Parathyroid adenoma (tissue), 2 donors: Measurements from ENCODE around the gene TNRC18.

Source experiments
- H2AFZ ChIP-seq: fragments of 300-600 bp; sonication (generic); one replicate; pipeline ENCODE4 v1.7.0; 2017; ENCODE audit warnings: antibody characterized with exemption, mild to moderate bottlenecking
- H3K27ac ChIP-seq: fragments of 300-600 bp; sonication (generic); one replicate; pipeline ENCODE4 v1.7.0; 2017
- H3K27me3 ChIP-seq: fragments of 300-600 bp; sonication (generic); one replicate; pipeline ENCODE4 v1.7.0; 2017; ENCODE audit warnings: low read length; ENCODE audit not compliant: control insufficient read depth, insufficient read depth
- H3K36me3 ChIP-seq: fragments of 300-600 bp; sonication (generic); one replicate; pipeline ENCODE4 v1.7.0; 2017; ENCODE audit warnings: low read length; ENCODE audit not compliant: control insufficient read depth, insufficient read depth
- H3K4me1 ChIP-seq: fragments of 300-600 bp; sonication (generic); one replicate; pipeline ENCODE4 v1.7.0; 2017; ENCODE audit warnings: control low read depth
- H3K4me2 ChIP-seq: fragments of 300-600 bp; sonication (generic); one replicate; pipeline ENCODE4 v1.7.0; 2017; ENCODE audit warnings: low read length
- H3K4me3 ChIP-seq: fragments of 300-600 bp; sonication (generic); one replicate; pipeline ENCODE4 v1.7.0; 2017; ENCODE audit warnings: low read depth, low read length
- H3K79me2 ChIP-seq: fragments of 300-600 bp; sonication (generic); one replicate; pipeline ENCODE4 v1.7.0; 2017; ENCODE audit warnings: control low read depth
- H3K9ac ChIP-seq: fragments of 300-600 bp; sonication (generic); one replicate; pipeline ENCODE4 v1.7.0; 2017; ENCODE audit warnings: mild to moderate bottlenecking
- H3K9me3 ChIP-seq: fragments of 300-600 bp; sonication (generic); one replicate; pipeline ENCODE4 v1.7.0; 2017; ENCODE audit warnings: low read length; ENCODE audit not compliant: control insufficient read depth
- CTCF ChIP-seq: fragments of 300-600 bp; sonication (generic); IDR thresholded peaks from one replicate; pipeline ENCODE4 v1.7.0; 2017; ENCODE audit warnings: antibody characterized with exemption, mild to moderate bottlenecking
- donor health status: primary hyperparathyroidism.

TNRC18 gene

DNA sequence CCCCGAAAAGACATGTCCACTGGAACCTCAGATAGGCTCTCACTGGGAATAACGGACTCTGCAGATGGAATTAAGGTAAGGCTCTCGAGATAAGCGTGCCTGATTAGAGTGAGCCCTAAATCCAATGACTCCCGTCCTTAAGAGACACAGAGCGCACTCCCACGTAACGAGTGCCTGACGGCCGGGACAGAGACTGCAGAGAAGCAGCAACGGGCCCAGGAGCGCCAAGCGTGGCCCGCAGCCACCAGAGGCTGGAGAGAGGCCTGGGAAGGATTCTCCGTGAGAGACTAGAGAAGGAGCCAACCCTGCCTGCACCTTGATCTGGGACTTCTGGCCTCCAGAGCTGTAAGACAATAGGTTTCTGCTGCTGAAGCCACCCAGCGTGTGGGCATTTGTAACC is 20.0 kb upstream of the TNRC18 start:
- H3K9me3 ChIP-seq = no peaks in the 10 kb centered on the region
- H2AFZ ChIP-seq = no peak overlapping the region
- H3K4me3 ChIP-seq = no peak overlapping the region
- no peaks in the 10 kb centered on the region for H3K36me3 ChIP-seq
- H3K9ac ChIP-seq = no peak overlapping the region
- peaks cover 4% of the 10 kb centered on the region for H3K4me1 ChIP-seq
- peaks cover 15% of the 10 kb centered on the region for H3K79me2 ChIP-seq
- no peak overlapping the region for H3K4me2 ChIP-seq
- TF ChIP-seq CTCF = no peak
- no peaks in the 10 kb centered on the region for H3K27me3 ChIP-seq
- H3K27ac ChIP-seq = no peak overlapping the region

DNA sequence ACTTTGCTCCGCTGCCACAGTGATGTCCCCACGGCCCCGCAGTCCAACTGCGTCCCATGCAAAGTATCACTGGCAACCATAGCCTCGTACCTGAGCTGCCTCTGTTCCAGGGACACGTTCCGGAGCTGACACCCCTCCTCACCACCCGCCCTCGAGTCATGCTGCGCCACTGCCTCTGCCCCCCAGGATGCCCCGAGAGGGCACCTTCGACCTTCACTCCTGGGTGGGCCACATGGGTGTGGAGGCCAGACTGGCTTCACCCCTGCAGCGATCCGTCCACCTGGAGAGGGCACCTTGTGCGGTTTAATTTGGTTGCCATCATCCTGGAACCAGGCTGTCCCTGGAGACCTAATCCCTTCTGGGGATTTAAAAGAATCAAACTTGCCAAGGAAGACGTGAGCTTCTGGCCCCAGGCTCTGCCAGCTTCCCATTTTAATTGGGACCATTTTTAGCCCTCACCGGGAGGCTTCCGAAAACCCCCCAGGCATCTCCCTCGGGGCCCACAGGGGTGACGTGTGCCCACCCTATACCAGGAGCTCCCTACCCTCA is 19.2 kb upstream of the TNRC18 start:
- no peak for TF ChIP-seq CTCF
- Histone ChIP-seq H3K4me3 (no peak overlapping the region), H3K4me1 (peaks cover 10% of the 10 kb centered on the region)

GRCh38 chr7:5441840-5442503 is 18.3 kb upstream of the TNRC18 start:
- H3K9me3 ChIP-seq = no peaks in the 10 kb centered on the region
- TF ChIP-seq CTCF = no peak
- no peaks in the 10 kb centered on the region for H3K27me3 ChIP-seq
- no peak overlapping the region for H3K4me3 ChIP-seq
- H3K4me1 ChIP-seq = peaks cover 12% of the 10 kb centered on the region
- peaks cover 16% of the 10 kb centered on the region for H3K79me2 ChIP-seq
- no peak overlapping the region for H3K27ac ChIP-seq
- no peak overlapping the region for H2AFZ ChIP-seq
- H3K9ac ChIP-seq = no peak overlapping the region
- H3K36me3 ChIP-seq = no peaks in the 10 kb centered on the region
- no peak overlapping the region for H3K4me2 ChIP-seq

More for the DNA sequence above, 19.2 kb upstream of the TNRC18 start:
- Histone ChIP-seq H3K4me2 (no peak overlapping the region), H3K36me3 (no peaks in the 10 kb centered on the region), H3K79me2 (peaks cover 15% of the 10 kb centered on the region), H3K9me3 (no peaks in the 10 kb centered on the region), H2AFZ (no peak overlapping the region), H3K9ac (no peak overlapping the region), H3K27me3 (no peaks in the 10 kb centered on the region), H3K27ac (no peak overlapping the region)

DNA sequence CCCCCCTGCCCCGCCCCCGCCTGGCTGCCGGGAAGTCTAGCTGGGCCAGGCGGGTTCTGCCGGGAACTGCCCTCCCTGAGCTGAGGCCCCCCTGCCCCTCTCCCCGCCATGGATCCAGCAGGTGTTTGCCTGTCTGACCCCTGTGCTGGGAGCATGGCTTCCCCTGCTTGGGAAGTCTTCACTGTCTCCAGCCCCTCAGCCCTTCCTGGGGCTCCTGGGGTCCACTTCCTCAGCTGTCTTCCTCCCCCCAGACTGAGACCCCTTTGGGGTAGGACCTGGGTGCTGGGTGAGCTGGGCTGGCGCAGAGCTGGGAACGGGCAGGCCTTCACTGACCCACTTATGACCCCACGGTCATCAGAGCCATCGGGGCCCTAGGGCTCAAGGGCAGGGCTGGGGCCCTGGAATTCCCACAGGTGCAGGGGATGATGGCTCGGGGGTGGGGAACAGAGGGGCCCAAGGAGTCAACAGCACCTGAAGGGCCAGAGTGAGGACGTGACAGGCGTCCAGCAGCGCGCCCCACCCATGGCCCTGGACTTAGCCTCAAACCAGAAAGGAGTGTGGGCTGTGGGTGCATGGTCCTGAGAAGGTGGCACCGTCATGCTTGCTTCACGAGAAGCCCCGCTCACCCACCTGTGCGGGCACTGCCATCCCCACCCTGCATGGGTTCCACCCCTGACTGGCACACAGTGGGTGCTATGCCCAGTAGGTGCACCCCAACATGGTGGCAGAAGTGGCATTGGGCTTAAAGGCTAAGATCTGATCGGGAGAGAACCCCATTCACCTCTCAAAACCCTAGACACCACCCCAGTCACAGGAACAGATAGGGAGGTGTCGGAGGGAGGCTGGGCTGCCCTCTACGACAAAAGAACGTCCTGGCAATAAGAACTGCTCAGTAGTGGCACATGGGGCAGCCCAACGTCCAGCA is 16.2 kb upstream of the TNRC18 start:
- no peak overlapping the region for H3K9ac ChIP-seq
- no peak overlapping the region for H2AFZ ChIP-seq
- no peak overlapping the region for H3K4me2 ChIP-seq
- no peak overlapping the region for H3K4me3 ChIP-seq
- no peak overlapping the region for H3K27ac ChIP-seq
- H3K36me3 ChIP-seq = no peaks in the 10 kb centered on the region
- H3K4me1 ChIP-seq = peaks cover 9% of the 10 kb centered on the region
- no peaks in the 10 kb centered on the region for H3K27me3 ChIP-seq
- no peak for TF ChIP-seq CTCF
- no peaks in the 10 kb centered on the region for H3K9me3 ChIP-seq
- peaks cover 28% of the 10 kb centered on the region for H3K79me2 ChIP-seq
